Gastroesophageal sphincter (tissue), 4 donors: ENCODE measurements around the gene C3orf62. TPM values are rescaled to one million over a fixed set of nuclear protein-coding genes. Genes with fewer than 3 reads are reported as not detected.

Source experiments
- ATAC-seq: fragments of 150-250 bp; one replicate; pipeline ENCODE4 v1.9.1; 2016; ENCODE audit warnings: mild to moderate bottlenecking, moderate library complexity
- H3K27ac ChIP-seq, 4 donors: fragments of 200-600 bp; sonication (generic) in 3 of 4; 1 replicate in 3 of 4; 2 replicates in 1 of 4; pipeline ENCODE4 v1.5.1; 2016 to 2019
- H3K27me3 ChIP-seq: fragments of 200-600 bp; sonication (generic); one replicate; pipeline ENCODE4 v1.5.1; 2019
- H3K36me3 ChIP-seq, 2 donors: fragments of 200-600 bp; sonication (generic); one replicate each; pipeline ENCODE4 v1.5.1; 2019; ENCODE audit warnings: control low read depth in 1 of 2
- H3K4me1 ChIP-seq, 3 donors: fragments of 200-600 bp; sonication (generic); 1 replicate in 2 of 3; 2 replicates in 1 of 3; pipeline ENCODE4 v1.5.1; 2016 to 2019; ENCODE audit warnings: control low read depth in 2 of 3
- H3K4me3 ChIP-seq, 2 donors: fragments of 200-600 bp; sonication (generic); one replicate each; pipeline ENCODE4 v1.5.1; 2019; ENCODE audit warnings: mild to moderate bottlenecking in 1 of 2, moderate library complexity in 1 of 2
- H3K9me3 ChIP-seq, 3 donors: fragments of 200-600 bp; sonication (generic); one replicate each; pipeline ENCODE4 v1.5.1; 2017 to 2019; ENCODE audit warnings: control low read depth in 2 of 3
- EP300 ChIP-seq: sonication (generic); formaldehyde crosslinking; IDR thresholded peaks from one replicate; pipeline ENCODE4 v1.6.1; 2017; ENCODE audit warnings: antibody characterized with exemption, mild to moderate bottlenecking
- POLR2A ChIP-seq, 2 donors: fragments of 450-650 bp; IDR thresholded peaks; one replicate each; pipeline ENCODE4 v1.6.1; 2017; ENCODE audit warnings: antibody characterized with exemption in 2 of 2, mild to moderate bottlenecking in 2 of 2, moderate library complexity in 1 of 2
- POLR2AphosphoS5 ChIP-seq: sonication (generic); formaldehyde crosslinking; IDR thresholded peaks from one replicate; pipeline ENCODE4 v1.6.1; 2017; ENCODE audit warnings: antibody characterized with exemption
- WGBS, 2 donors: methylation state at CpG; one replicate each; pipeline ENCODE4 v1.1.5; 2018; ENCODE audit warnings: low coverage in 1 of 2; 5-methylcytosine and 5-hydroxymethylcytosine counted together
- total RNA-seq, 4 donors: library from RNA; depleted of rRNA; stranded (reverse); fragments of >200 nt; gene quantifications; one replicate each; pipeline ENCODE4 v1.1.0, GENCODE V29; 2016
- TF ChIP-seq, protein P1 (sequence below), 4 experiments: fragments of 200-600 bp in 2 of 4; fragments of 450-650 bp in 2 of 4; sonication (generic) in 1 of 4; IDR thresholded peaks; one replicate each; pipeline ENCODE4 v1.5.1; 2017 to 2019; ENCODE audit warnings: antibody characterized with exemption in 4 of 4, mild to moderate bottlenecking in 2 of 4, moderate library complexity in 2 of 4

C3orf62 gene
- total RNA-seq, 4 donors from 2014 or later: 3.5 to 14.9 (median 4.2) TPM

DNA sequence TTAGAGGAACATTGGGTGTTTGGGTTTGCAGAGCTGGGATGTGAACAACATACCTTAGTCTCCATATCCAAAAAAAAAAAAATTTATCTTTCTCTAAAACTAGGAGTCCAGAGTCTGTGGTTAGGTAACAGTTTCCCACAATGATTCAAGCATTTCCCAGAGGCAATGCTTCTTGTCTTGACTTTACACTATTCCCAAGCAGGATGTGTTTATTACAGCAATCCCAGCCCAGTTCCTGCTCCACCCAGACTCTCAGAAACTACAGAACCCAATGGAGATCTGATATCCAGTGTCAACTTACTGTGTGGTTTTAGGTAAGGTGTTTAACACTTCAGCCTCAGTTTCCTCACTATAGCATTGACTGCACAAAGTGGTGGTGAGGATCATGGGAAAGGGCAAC lies 2.3 kb upstream of the C3orf62 start:
- TF ChIP-seq POLR2A (IDR thresholded peaks at IDR 0.05) (no peak), EP300 (no peak)
- TF ChIP-seq, protein P1, sequence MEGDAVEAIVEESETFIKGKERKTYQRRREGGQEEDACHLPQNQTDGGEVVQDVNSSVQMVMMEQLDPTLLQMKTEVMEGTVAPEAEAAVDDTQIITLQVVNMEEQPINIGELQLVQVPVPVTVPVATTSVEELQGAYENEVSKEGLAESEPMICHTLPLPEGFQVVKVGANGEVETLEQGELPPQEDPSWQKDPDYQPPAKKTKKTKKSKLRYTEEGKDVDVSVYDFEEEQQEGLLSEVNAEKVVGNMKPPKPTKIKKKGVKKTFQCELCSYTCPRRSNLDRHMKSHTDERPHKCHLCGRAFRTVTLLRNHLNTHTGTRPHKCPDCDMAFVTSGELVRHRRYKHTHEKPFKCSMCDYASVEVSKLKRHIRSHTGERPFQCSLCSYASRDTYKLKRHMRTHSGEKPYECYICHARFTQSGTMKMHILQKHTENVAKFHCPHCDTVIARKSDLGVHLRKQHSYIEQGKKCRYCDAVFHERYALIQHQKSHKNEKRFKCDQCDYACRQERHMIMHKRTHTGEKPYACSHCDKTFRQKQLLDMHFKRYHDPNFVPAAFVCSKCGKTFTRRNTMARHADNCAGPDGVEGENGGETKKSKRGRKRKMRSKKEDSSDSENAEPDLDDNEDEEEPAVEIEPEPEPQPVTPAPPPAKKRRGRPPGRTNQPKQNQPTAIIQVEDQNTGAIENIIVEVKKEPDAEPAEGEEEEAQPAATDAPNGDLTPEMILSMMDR (IDR thresholded peaks at IDR 0.05): no peak
- Histone ChIP-seq H3K36me3 (peaks cover 0 to 60% of the 10 kb centered on the region in 2 donors), H3K4me1 (peaks cover 6 to 48% (median 11%) of the 10 kb centered on the region in 3 donors), H3K4me3 (no peak overlapping the region), H3K9me3 (no peaks in the 10 kb centered on the region), H3K27me3 (no peaks in the 10 kb centered on the region), H3K27ac (peak overlapping the region in 3 of 4 donors; percentile 27 to 97 (median 96))
- no peak for ATAC-seq

DNA sequence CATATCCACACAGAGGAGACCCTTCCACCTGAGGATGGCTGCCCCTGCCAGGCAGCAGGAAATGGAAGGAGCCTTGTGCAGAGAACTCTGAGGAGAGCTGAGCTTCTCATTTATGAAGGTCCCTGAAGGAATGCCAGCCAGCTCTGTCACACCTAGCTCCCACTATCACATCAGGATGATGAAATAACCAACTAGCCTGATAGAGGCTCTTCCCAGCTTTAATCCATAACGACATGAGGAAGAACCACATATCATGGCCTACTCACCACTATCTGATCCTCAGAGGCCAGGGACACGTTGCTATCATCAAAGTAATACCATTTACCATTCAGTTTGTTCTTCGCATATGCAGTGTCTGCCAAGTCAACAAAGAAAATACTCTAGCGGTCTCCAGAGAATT lies 1.5 kb upstream of the C3orf62 start:
- H3K4me1 ChIP-seq: peaks cover 6 to 48% (median 11%) of the 10 kb centered on the region in 3 donors
- peaks cover 0 to 52% of the 10 kb centered on the region in 2 donors for H3K36me3 ChIP-seq
- H3K27ac ChIP-seq: peak overlapping the region in 3 of 4 donors; percentile 92 to 97 (median 96)
- ATAC-seq: no peak
- no peaks in the 10 kb centered on the region for H3K27me3 ChIP-seq
- no peaks in the 10 kb centered on the region for H3K9me3 ChIP-seq
- no peak overlapping the region for H3K4me3 ChIP-seq
- TF ChIP-seq POLR2AphosphoS5 (no peak), POLR2A (IDR thresholded peaks at IDR 0.05) (no peak), EP300 (no peak)
- TF ChIP-seq, protein P1 (IDR thresholded peaks at IDR 0.05): no peak
- 54 to 75% methylated on average over 3 to 4 of the region's 4 CpGs for WGBS, 2 donors

GRCh38 chr3:49277383-49277775 lies 347 bp upstream of the C3orf62 start:
- no peak for TF ChIP-seq POLR2A (IDR thresholded peaks at IDR 0.05)
- TF ChIP-seq POLR2AphosphoS5: no peak
- TF ChIP-seq EP300: no peak
- TF ChIP-seq, protein P1 (IDR thresholded peaks at IDR 0.05): no peak
- no peaks in the 10 kb centered on the region for H3K27me3 ChIP-seq
- peak; percentile 4 for ATAC-seq
- H3K4me1 ChIP-seq: peaks cover 6 to 48% (median 11%) of the 10 kb centered on the region in 3 donors
- 8 to 20% methylated on average over 9 of the region's 9 CpGs for WGBS, 2 donors
- H3K36me3 ChIP-seq: peaks cover 0 to 40% of the 10 kb centered on the region in 2 donors
- peak overlapping the region; percentile 49 to 61 for H3K4me3 ChIP-seq
- H3K27ac ChIP-seq: peak overlapping the region; percentile 91 to 97 (median 94)
- no peaks in the 10 kb centered on the region for H3K9me3 ChIP-seq

- H3K9me3 ChIP-seq: no peaks in the 10 kb centered on the region
- ATAC-seq: no peak
- H3K4me1 ChIP-seq: peaks cover 6 to 50% (median 11%) of the 10 kb centered on the region in 3 donors
- H3K27ac ChIP-seq: peak overlapping the region in 1 of 4 donors; percentile 2
- H3K36me3 ChIP-seq: peaks cover 0 to 12% of the 10 kb centered on the region in 2 donors
- no peak overlapping the region for H3K4me3 ChIP-seq
- 90 to 96% methylated on average over 6 to 11 of the region's 11 CpGs for WGBS, 2 donors
- H3K27me3 ChIP-seq: no peaks in the 10 kb centered on the region
- no peak for TF ChIP-seq EP300
- TF ChIP-seq POLR2A (IDR thresholded peaks at IDR 0.05): no peak
- TF ChIP-seq POLR2AphosphoS5: no peak
Observed at GRCh38 chr3:49273825-49274532, 3.1 kb downstream of the C3orf62 start.

GRCh38 chr3:49271047-49271446 lies 6.0 kb downstream of the C3orf62 start:
- no peak for TF ChIP-seq POLR2AphosphoS5
- no peak for TF ChIP-seq POLR2A (IDR thresholded peaks at IDR 0.05)
- TF ChIP-seq EP300: no peak
- TF ChIP-seq, protein P1 (IDR thresholded peaks at IDR 0.05): no peak
- peak overlapping the region in 3 of 4 donors; percentile 32 to 59 (median 50) for H3K27ac ChIP-seq

More at GRCh38 chr3:49271047-49271446, 6.0 kb downstream of the C3orf62 start:
- no peaks in the 10 kb centered on the region for H3K27me3 ChIP-seq
- peaks cover 3 to 42% (median 17%) of the 10 kb centered on the region in 3 donors for H3K4me1 ChIP-seq
- H3K36me3 ChIP-seq: peaks cover 0 to 6% of the 10 kb centered on the region in 2 donors
- no peaks in the 10 kb centered on the region for H3K9me3 ChIP-seq
- 49 to 59% methylated on average over 4 of the region's 4 CpGs for WGBS, 2 donors
- no peak overlapping the region for H3K4me3 ChIP-seq
- ATAC-seq: peak; percentile 65
